ENCODE results near the gene TSNAXIP1.
"Not testable (repeated sequence)": the region's sequence is repeated elsewhere in the genome, so short reads cannot be mapped to it uniquely, and the experiment has no call there.

The TSNAXIP1 gene

GRCh38 chr16:67833415-67834241 lies 26.9 kb downstream of the TSNAXIP1 start:
- in situ Hi-C loops (cut with MboI; ENCODE audit: low sequenced_read_pairs), result no loop called here

GRCh38 chr16:67834242-67834614 lies 27.5 kb downstream of the TSNAXIP1 start:
- in situ Hi-C loops (cut with MboI; ENCODE audit: low sequenced_read_pairs), result no loop called here

- in situ Hi-C loops (cut with MboI; ENCODE audit: low sequenced_read_pairs), result not testable (repeated sequence)
Observed at GRCh38 chr16:67837190-67837589, 30.5 kb downstream of the TSNAXIP1 start.

- in situ Hi-C loops (cut with MboI; ENCODE audit: low sequenced_read_pairs), result no loop called here
Observed at GRCh38 chr16:67837811-67838210, 31.1 kb downstream of the TSNAXIP1 start.

GRCh38 chr16:67841198-67841815 lies 34.6 kb downstream of the TSNAXIP1 start:
- in situ Hi-C loops (cut with MboI; ENCODE audit: low sequenced_read_pairs), result no loop called here

GRCh38 chr16:67841816-67842508 lies 35.3 kb downstream of the TSNAXIP1 start, which contains the start of gene THAP11:
THAP11 (plus strand) TSS chr16:67842320; CDS start chr16:67842555, 235 bp downstream.
- in situ Hi-C loops (cut with MboI; ENCODE audit: low sequenced_read_pairs), result no loop called here

GRCh38 chr16:67842509-67843342 lies 36.0 kb downstream of the TSNAXIP1 start:
- in situ Hi-C loops (cut with MboI; ENCODE audit: low sequenced_read_pairs), result no loop called here

GRCh38 chr16:67843343-67843765 lies 36.7 kb downstream of the TSNAXIP1 start:
- in situ Hi-C loops (cut with MboI; ENCODE audit: low sequenced_read_pairs), result no loop called here

GRCh38 chr16:67844497-67844896 lies 37.8 kb downstream of the TSNAXIP1 start:
- in situ Hi-C loops (cut with MboI; ENCODE audit: low sequenced_read_pairs), result no loop called here

GRCh38 chr16:67845291-67846062 lies 38.8 kb downstream of the TSNAXIP1 start:
- in situ Hi-C loops (cut with MboI; ENCODE audit: low sequenced_read_pairs), result no loop called here

- in situ Hi-C loops (cut with MboI; ENCODE audit: low sequenced_read_pairs), result no loop called here
Observed at GRCh38 chr16:67846063-67846319, 39.3 kb downstream of the TSNAXIP1 start.

GRCh38 chr16:67846320-67847063 lies 39.8 kb downstream of the TSNAXIP1 start, which contains the start of gene NUTF2:
NUTF2 (plus strand) TSS chr16:67846933; CDS start chr16:67865131, 18,198 bp downstream.
- in situ Hi-C loops (cut with MboI; ENCODE audit: low sequenced_read_pairs), result no loop called here

- in situ Hi-C loops (cut with MboI; ENCODE audit: low sequenced_read_pairs), result no loop called here
Observed at GRCh38 chr16:67847064-67847861, 40.6 kb downstream of the TSNAXIP1 start, which contains the start of gene CENPT. CENPT (minus strand) TSS chr16:67847693; CDS start chr16:67833859, 13,834 bp downstream.

GRCh38 chr16:67848118-67848517 lies 41.4 kb downstream of the TSNAXIP1 start:
- in situ Hi-C loops (cut with MboI; ENCODE audit: low sequenced_read_pairs), result no loop called here

- in situ Hi-C loops (cut with MboI; ENCODE audit: low sequenced_read_pairs), result no loop called here
Observed at GRCh38 chr16:67853670-67854069, 47.0 kb downstream of the TSNAXIP1 start.

GRCh38 chr16:67855789-67856188 lies 49.1 kb downstream of the TSNAXIP1 start:
- in situ Hi-C loops (cut with MboI; ENCODE audit: low sequenced_read_pairs), result no loop called here

GRCh38 chr16:67856927-67857546 lies 50.3 kb downstream of the TSNAXIP1 start:
- in situ Hi-C loops (cut with MboI; ENCODE audit: low sequenced_read_pairs), result no loop called here
